ENCODE results near the gene ASTN2. TPM values are rescaled to one million over a fixed set of nuclear protein-coding genes. Genes with fewer than 3 reads are reported as not detected.

Gene ASTN2
- total RNA-seq, 4 donors from 2014 or later: 0.97 to 4.7 (median 3.0) TPM

GRCh38 chr9:117325110-117325731 is 89.6 kb downstream of the ASTN2 start:
- H3K4me3 ChIP-seq (ENCODE audit: low read depth, poor library complexity, severe bottlenecking): no peak overlapping the region
- TF ChIP-seq CTCF (IDR thresholded peaks at IDR 0.05) (no peak), POLR2A (IDR thresholded peaks at IDR 0.05) (no peak)
- DNase-seq (ENCODE audit: low spot score in 2 of 2): no peak
- intact Hi-C loops (cut with DNase I; ENCODE audit: low total_unique reads): no loop called here
- 58 to 65% methylated on average over 3 of the region's 3 CpGs for WGBS, 2 donors

GRCh38 chr9:117323390-117323789 is 91.5 kb downstream of the ASTN2 start:
- H3K4me3 ChIP-seq (ENCODE audit: low read depth, poor library complexity, severe bottlenecking): no peak overlapping the region
- 30 to 34% methylated on average over 3 of the region's 3 CpGs for WGBS, 2 donors
- intact Hi-C loops (cut with DNase I; ENCODE audit: low total_unique reads): no loop called here
- DNase-seq (ENCODE audit: low spot score in 2 of 2): no peak
- TF ChIP-seq POLR2A (IDR thresholded peaks at IDR 0.05) (no peak), CTCF (IDR thresholded peaks at IDR 0.05) (no peak)

GRCh38 chr9:117317192-117317591 is 97.7 kb downstream of the ASTN2 start:
- intact Hi-C loops (cut with DNase I; ENCODE audit: low total_unique reads): no loop called here
- H3K4me3 ChIP-seq (ENCODE audit: low read depth, poor library complexity, severe bottlenecking): no peak overlapping the region
- 65 to 68% methylated on average over 2 of the region's 2 CpGs for WGBS, 2 donors
- TF ChIP-seq POLR2A (IDR thresholded peaks at IDR 0.05) (no peak), CTCF (IDR thresholded peaks at IDR 0.05) (no peak)
- DNase-seq (ENCODE audit: low spot score in 2 of 2): no peak

GRCh38 chr9:117315236-117315635 is 99.6 kb downstream of the ASTN2 start:
- H3K4me3 ChIP-seq (ENCODE audit: low read depth, poor library complexity, severe bottlenecking): no peak overlapping the region
- WGBS, 2 donors: 34 to 60% methylated on average over 3 of the region's 3 CpGs
- DNase-seq (ENCODE audit: low spot score in 2 of 2): no peak
- no peak for TF ChIP-seq CTCF (IDR thresholded peaks at IDR 0.05)
- TF ChIP-seq POLR2A (IDR thresholded peaks at IDR 0.05): no peak
- intact Hi-C loops (cut with DNase I; ENCODE audit: low total_unique reads): no loop called here

GRCh38 chr9:117313989-117314388 is 100.9 kb downstream of the ASTN2 start:
- no peak overlapping the region for H3K4me3 ChIP-seq (ENCODE audit: low read depth, poor library complexity, severe bottlenecking)
- DNase-seq (ENCODE audit: low spot score in 2 of 2): no peak
- WGBS, 2 donors: 58 to 62% methylated on average over 2 of the region's 2 CpGs
- TF ChIP-seq POLR2A (IDR thresholded peaks at IDR 0.05) (no peak), CTCF (IDR thresholded peaks at IDR 0.05) (no peak)
- intact Hi-C loops (cut with DNase I; ENCODE audit: low total_unique reads): no loop called here

- no peak for DNase-seq (ENCODE audit: low spot score in 2 of 2)
- H3K4me3 ChIP-seq (ENCODE audit: low read depth, poor library complexity, severe bottlenecking): no peak overlapping the region
- WGBS, 2 donors: 61 to 68% methylated on average over 3 of the region's 3 CpGs
- no peak for TF ChIP-seq CTCF (IDR thresholded peaks at IDR 0.05)
- TF ChIP-seq POLR2A (IDR thresholded peaks at IDR 0.05): no peak
- intact Hi-C loops (cut with DNase I; ENCODE audit: low total_unique reads): no loop called here
These were observed 107.2 kb downstream of the ASTN2 start for GRCh38 chr9:117307701-117308100.

Measured in lower leg skin (tissue), 4 donors.